HEK293 (cell line): Measurements from ENCODE around the gene FES.

ENCODE experiments used
- CTCF ChIA-PET: fragments of 350-600 bp; formaldehyde crosslinking; extraction: SDS; loops from one replicate; lab custom pipeline; 2021; ENCODE audit warnings: antibody characterized with exemption; lab: Yijun Ruan, JAX
- POLR2A ChIA-PET: fragments of 300-600 bp; formaldehyde crosslinking; extraction: SDS; loops from one replicate; lab custom pipeline; 2020; ENCODE audit warnings: antibody characterized with exemption, inconsistent platforms; lab: Yijun Ruan, JAX
- H3K27ac ChIP-seq: fragments of 200-500 bp; sonication (Bioruptor generic); 2 replicates; pipeline ENCODE4 v1.5.1; 2014; ENCODE audit warnings: low read depth, low read length, control low read depth, inconsistent platforms; ENCODE audit errors: extremely low read depth
- H3K36me3 ChIP-seq, 2 experiments: fragments of 200-500 bp in 1 of 2; sonication (Bioruptor generic) in 1 of 2; 1 replicate in 1 of 2; 2 replicates in 1 of 2; pipeline ENCODE4 v1.5.1; 2014 to 2017; ENCODE audit warnings: inconsistent platforms in 2 of 2, low read length in 2 of 2; ENCODE audit not compliant: control insufficient read depth in 2 of 2, insufficient read depth in 1 of 2
- H3K4me1 ChIP-seq: fragments of 200-500 bp; sonication (Bioruptor generic); 2 replicates; pipeline ENCODE4 v1.5.1; 2014; ENCODE audit warnings: mild to moderate bottlenecking, low read length, inconsistent platforms; ENCODE audit not compliant: control insufficient read depth, insufficient read depth
- H3K4me3 ChIP-seq: 2 replicates; pipeline ENCODE4 v1.5.1; 2011; ENCODE audit warnings: low read depth, mild to moderate bottlenecking, control low read depth, low read length, moderate library complexity
- H3K9me3 ChIP-seq: fragments of 200-500 bp; sonication (Bioruptor generic); 2 replicates; pipeline ENCODE4 v1.5.1; 2014; ENCODE audit warnings: low read depth, low read length, inconsistent platforms; ENCODE audit not compliant: control insufficient read depth, insufficient read depth
- PRDM10 ChIP-seq: fragments of 450-650 bp; formaldehyde crosslinking; IDR thresholded peaks from 2 replicates; pipeline ENCODE4 v1.5.1; 2016; ENCODE audit warnings: missing biosample characterization, missing genetic modification characterization
- SCRT1 ChIP-seq: fragments of 450-650 bp; formaldehyde crosslinking; IDR thresholded peaks from 2 replicates; pipeline ENCODE4 v1.5.1; 2016; ENCODE audit warnings: missing biosample characterization, missing genetic modification characterization, borderline replicate concordance
- YY1 ChIP-seq: fragments of 450-650 bp; formaldehyde crosslinking; IDR thresholded peaks from 2 replicates; pipeline ENCODE4 v1.5.1; 2018; ENCODE audit warnings: missing biosample characterization, missing genetic modification characterization
- YY2 ChIP-seq: fragments of 450-650 bp; formaldehyde crosslinking; IDR thresholded peaks from 2 replicates; pipeline ENCODE4 v1.5.1; 2016; ENCODE audit warnings: missing biosample characterization, missing genetic modification characterization
- ZBTB17 ChIP-seq: fragments of 450-650 bp; formaldehyde crosslinking; IDR thresholded peaks from 2 replicates; pipeline ENCODE4 v1.5.1; 2016; ENCODE audit warnings: missing biosample characterization, missing genetic modification characterization
- ZNF121 ChIP-seq: fragments of 450-650 bp; formaldehyde crosslinking; IDR thresholded peaks from 2 replicates; pipeline ENCODE4 v1.5.1; 2016; ENCODE audit warnings: missing biosample characterization, missing genetic modification characterization
- ZNF341 ChIP-seq: fragments of 450-650 bp; formaldehyde crosslinking; IDR thresholded peaks from 2 replicates; pipeline ENCODE4; 2016; ENCODE audit warnings: low read depth, missing biosample characterization, missing genetic modification characterization
- ZNF354C ChIP-seq: fragments of 450-650 bp; formaldehyde crosslinking; IDR thresholded peaks from 2 replicates; pipeline ENCODE4 v1.5.1; 2016; ENCODE audit warnings: missing biosample characterization, missing genetic modification characterization, low read depth, borderline replicate concordance
- ZNF473 ChIP-seq: fragments of 450-650 bp; formaldehyde crosslinking; IDR thresholded peaks from 2 replicates; pipeline ENCODE4 v1.5.1; 2017; ENCODE audit warnings: missing biosample characterization, missing genetic modification characterization
- ZNF514 ChIP-seq: fragments of 450-650 bp; formaldehyde crosslinking; IDR thresholded peaks from 2 replicates; pipeline ENCODE4 v1.5.1; 2016; ENCODE audit warnings: missing biosample characterization, missing genetic modification characterization
- ZNF747 ChIP-seq: fragments of 450-650 bp; formaldehyde crosslinking; IDR thresholded peaks from 2 replicates; pipeline ENCODE4 v1.5.1; 2016; ENCODE audit warnings: missing biosample characterization, missing genetic modification characterization

FES gene

GRCh38 chr15:90902840-90903732 is 18.8 kb downstream of the FES start, which contains the start of gene MAN2A2 (continued):
- TF ChIP-seq ZNF514 (tag by site-specific recombination) (no peak), ZNF354C (tag by site-specific recombination) (no peak), SCRT1 (tag by site-specific recombination) (no peak)

DNA sequence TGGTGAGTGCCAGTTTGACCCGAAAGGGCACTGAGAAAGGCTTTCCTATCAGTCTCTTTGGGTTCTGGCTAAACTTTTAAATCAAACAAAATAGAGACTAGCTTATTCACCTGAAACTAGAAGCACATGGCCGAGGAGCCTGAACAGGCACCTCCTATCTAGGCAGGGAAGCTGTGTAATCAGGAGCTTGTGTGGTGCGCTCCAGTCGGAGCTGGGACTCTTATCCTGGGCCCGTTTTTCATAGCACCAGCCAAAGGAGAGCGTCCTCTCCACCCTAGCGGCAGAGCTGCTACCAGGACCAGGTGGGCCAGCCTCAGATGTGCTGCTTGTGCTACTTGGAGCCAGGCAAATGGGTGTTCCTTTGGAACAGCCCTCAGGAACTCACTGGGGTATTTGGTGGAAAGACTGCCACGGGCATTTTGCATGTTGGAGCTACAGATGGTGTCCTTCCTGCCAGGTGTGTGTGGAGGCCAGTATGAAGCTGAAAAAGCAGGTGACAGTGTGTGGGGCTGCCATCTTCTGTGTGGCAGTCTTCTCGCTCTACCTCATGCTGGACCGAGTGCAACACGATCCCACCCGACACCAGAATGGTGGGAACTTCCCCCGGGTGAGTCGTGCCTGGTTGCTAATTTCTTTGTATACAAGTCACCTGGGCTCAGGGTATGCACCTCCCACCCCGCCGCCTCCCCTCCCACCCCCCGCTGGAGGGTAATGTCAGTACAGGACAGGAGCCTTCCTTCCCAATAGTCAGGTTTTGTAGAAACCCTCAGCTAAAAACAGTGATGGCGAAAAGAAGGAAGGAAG is 19.6 kb downstream of the FES start:
- peaks cover 13% of the 10 kb centered on the region for H3K4me1 ChIP-seq
- H3K27ac ChIP-seq = peak overlapping the region; percentile 98
- H3K36me3 ChIP-seq = peaks cover 13 to 40% of the 10 kb centered on the region in 2 experiments
- peak; percentile 24; the same call in 1 of the 2 replicates for TF ChIP-seq YY2
- TF ChIP-seq ZNF341 (tag by site-specific recombination) = peak; percentile 51; the same call in 1 of the 2 replicates
- no peak for TF ChIP-seq ZNF473 (tag by site-specific recombination)
- TF ChIP-seq ZNF747 (tag by site-specific recombination) = no peak
- peak; percentile 50; the same call in 1 of the 2 replicates for TF ChIP-seq ZNF121 (tag by site-specific recombination)
- 0 out of 2 replicates have a peak, but pooled peaks have one; percentile 29 for TF ChIP-seq PRDM10 (tag by site-specific recombination)
- CTCF ChIA-PET = interaction anchor here (0.5 to 8.3 kb wide), 12 partner anchors 9 to 368 kb away, joined by 3 to 126 read pairs (median 3); partner anchors contain the start of genes BLM, HDDC3 and UNC45A
- H3K9me3 ChIP-seq = no peaks in the 10 kb centered on the region
- peak overlapping the region; percentile 74 for H3K4me3 ChIP-seq
- POLR2A ChIA-PET = interaction anchor here (0.5 to 3.8 kb wide), 14 partner anchors 9 to 1660 kb away, joined by 3 to 88 read pairs (median 4); partner anchors contain the start of genes BLM, HDDC3, RCCD1 and UNC45A

DNA sequence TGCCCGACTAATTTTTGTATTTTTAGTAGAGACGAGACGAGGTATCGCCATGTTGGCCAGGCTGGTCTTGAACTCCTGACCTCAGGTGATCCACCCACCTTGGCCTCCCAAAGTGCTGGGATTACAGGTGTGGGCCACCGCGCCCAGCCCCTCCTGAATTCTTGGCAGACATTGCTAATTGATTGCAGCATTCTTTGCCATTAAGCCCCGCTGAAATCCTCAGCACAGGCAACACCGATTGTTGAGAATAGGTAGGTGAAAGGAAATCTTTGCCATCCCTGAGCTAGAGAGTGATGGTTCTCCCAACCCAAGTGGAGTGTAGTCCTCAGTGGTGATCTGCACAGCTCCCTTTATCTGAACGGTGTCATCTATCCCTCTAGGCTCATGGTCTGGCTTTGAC is 20.4 kb downstream of the FES start:
- CTCF ChIA-PET = interaction anchor here (0.6 to 8.3 kb wide), 7 partner anchors 18 to 367 kb away, joined by 3 to 126 read pairs (median 6); partner anchors contain the start of genes HDDC3 and UNC45A
- TF ChIP-seq YY1 (no peak), ZBTB17 (tag by site-specific recombination) (peak; percentile 95)
- TF ChIP-seq, all 188 proteins: peak for 1
- no peaks in the 10 kb centered on the region for H3K9me3 ChIP-seq
- H3K4me3 ChIP-seq = no peak overlapping the region
- POLR2A ChIA-PET = interaction anchor here (0.7 to 3.8 kb wide), 5 partner anchors 19 to 187 kb away, joined by 3 to 88 read pairs (median 5); partner anchors contain the start of genes BLM, HDDC3 and UNC45A
- peaks cover 16 to 46% of the 10 kb centered on the region in 2 experiments for H3K36me3 ChIP-seq
- H3K4me1 ChIP-seq = peaks cover 13% of the 10 kb centered on the region
- no peak overlapping the region for H3K27ac ChIP-seq
